ENCODE data around the gene ATP1A1. TPM values are rescaled to one million over a fixed set of nuclear protein-coding genes. Genes with fewer than 3 reads are reported as not detected.

The ATP1A1 gene
- total RNA-seq, 1 experiment from 2014 or later: 239 TPM

GRCh38 chr1:116433275-116434257 lies 60.5 kb downstream of the ATP1A1 start:
- peaks cover 7 to 8% of the 10 kb centered on the region in 2 experiments; a peak in 3 of 4 replicates for H3K4me1 Mint-ChIP-seq
- Histone ChIP-seq H4K91ac (ENCODE audit: insufficient read length, low read depth, low read length) (no peak overlapping the region), H2BK12ac (ENCODE audit: insufficient read length, low read depth, low read length) (no peak overlapping the region), H2AFZ (ENCODE audit: low read length) (no peak overlapping the region), H3K14ac (ENCODE audit: insufficient read depth, low read length) (no peak overlapping the region), H2BK15ac (ENCODE audit: low read depth, low read length) (no peak overlapping the region), H4K5ac (ENCODE audit: insufficient read length, low read depth, low read length) (no peak overlapping the region), H3K4ac (ENCODE audit: low read depth, low read length) (no peak overlapping the region), H4K8ac (replicated peaks; ENCODE audit: insufficient read length, low read depth, low read length) (no peak overlapping the region), H3K79me1 (ENCODE audit: insufficient read depth, low read depth, low read length, poor library complexity, severe bottlenecking) (no peaks in the 10 kb centered on the region), H2BK20ac (ENCODE audit: low read depth, low read length, poor library complexity, severe bottlenecking) (no peak overlapping the region), H3K18ac (ENCODE audit: insufficient read length, low read depth, low read length) (no peak overlapping the region), H3K79me2 (ENCODE audit: insufficient read depth, low read length) (no peaks in the 10 kb centered on the region), H3K56ac (ENCODE audit: insufficient read length, low read depth, low read length) (no peak overlapping the region), H4K20me1 (ENCODE audit: control insufficient read depth, insufficient read depth, insufficient read length) (no peaks in the 10 kb centered on the region), H3K23me2 (ENCODE audit: insufficient read length, low read depth, low read length, poor library complexity, severe bottlenecking) (no peaks in the 10 kb centered on the region), H3K27me3 (ENCODE audit: insufficient read depth, low read length) (no peaks in the 10 kb centered on the region), H3K4me2 (ENCODE audit: insufficient read depth, insufficient read length, low read length) (no peak overlapping the region), H2BK5ac (ENCODE audit: insufficient read length, low read length) (no peak overlapping the region), H3K9me3 (ENCODE audit: control insufficient read depth, low read depth, low read length) (no peaks in the 10 kb centered on the region), H2BK120ac (ENCODE audit: low read depth, low read length, poor library complexity, severe bottlenecking) (no peak overlapping the region), H3K9ac (ENCODE audit: extremely low read depth, insufficient read length, low read length) (no peak overlapping the region), H3K27ac (ENCODE audit: insufficient read length, low read depth, low read length) (no peak overlapping the region), H2AK5ac (ENCODE audit: insufficient read length, low read length) (no peak overlapping the region), H3T11ph (ENCODE audit: low read length) (no peak overlapping the region), H3K4me1 (ENCODE audit: insufficient read depth, low read length) (no peaks in the 10 kb centered on the region), H3K23ac (ENCODE audit: insufficient read length, low read depth, low read length) (no peak overlapping the region)
- peaks cover 4% of the 10 kb centered on the region for H3K27me3 Mint-ChIP-seq (ENCODE audit: low read depth)
- no peaks in the 10 kb centered on the region for H3K9me3 Mint-ChIP-seq
- WGBS (ENCODE audit: extremely low coverage, insufficient read length, low lambda C conversion rate): no CpG with 5 or more reads among the region's 13 CpGs
- DNase-seq: no peak
- H3K4me3 Mint-ChIP-seq: no peak overlapping the region
- H3K36me3 Mint-ChIP-seq (ENCODE audit: insufficient read depth in 1 of 3, low read depth in 3 of 3): no peaks in the 10 kb centered on the region
- TF ChIP-seq CTCF (conservative IDR thresholded peaks at IDR 0.05): no peak
- no peak overlapping the region for H3K27ac Mint-ChIP-seq

Data from H9 (cell line).